Stimulated activated naive CD8-positive, alpha-beta T cell treated with anti-CD3 and anti-CD28 coated beads, Interleukin-15, Interleukin-2, amounts not matched to agents 100 ng/mL and 50 ng/mL, for 24 hours (primary cell): ENCODE results near the gene FHOD3.

Experiments used
- H3K27ac Mint-ChIP-seq: one replicate; pipeline ENCODE4 v1.8.0; 2021; ENCODE audit warnings: mild to moderate bottlenecking, mixed read lengths
- H3K27me3 Mint-ChIP-seq: one replicate; pipeline ENCODE4 v1.8.0; 2021; ENCODE audit warnings: mixed read lengths
- H3K36me3 Mint-ChIP-seq: one replicate; pipeline ENCODE4 v1.8.0; 2021; ENCODE audit warnings: low read depth, mixed read lengths
- H3K4me1 Mint-ChIP-seq: one replicate; pipeline ENCODE4 v1.8.0; 2021; ENCODE audit warnings: low read depth, mixed read lengths
- H3K4me3 Mint-ChIP-seq: one replicate; pipeline ENCODE4 v1.8.0; 2021; ENCODE audit warnings: mild to moderate bottlenecking, mixed read lengths
- H3K9me3 Mint-ChIP-seq: one replicate; pipeline ENCODE4 v1.8.0; 2021; ENCODE audit warnings: mixed read lengths

FHOD3 gene

GRCh38 chr18:36476433-36476832 lies 178.9 kb downstream of the FHOD3 start:
- no peaks in the 10 kb centered on the region for H3K36me3 Mint-ChIP-seq
- no peak overlapping the region for H3K4me3 Mint-ChIP-seq
- no peak overlapping the region for H3K27ac Mint-ChIP-seq
- no peaks in the 10 kb centered on the region for H3K9me3 Mint-ChIP-seq
- peaks cover 9% of the 10 kb centered on the region for H3K27me3 Mint-ChIP-seq
- H3K4me1 Mint-ChIP-seq: no peaks in the 10 kb centered on the region

GRCh38 chr18:36477776-36478175 lies 180.3 kb downstream of the FHOD3 start:
- Mint-ChIP-seq H3K4me1 (no peaks in the 10 kb centered on the region), H3K27ac (no peak overlapping the region), H3K27me3 (peaks cover 9% of the 10 kb centered on the region), H3K9me3 (no peaks in the 10 kb centered on the region), H3K36me3 (no peaks in the 10 kb centered on the region), H3K4me3 (no peak overlapping the region)

DNA sequence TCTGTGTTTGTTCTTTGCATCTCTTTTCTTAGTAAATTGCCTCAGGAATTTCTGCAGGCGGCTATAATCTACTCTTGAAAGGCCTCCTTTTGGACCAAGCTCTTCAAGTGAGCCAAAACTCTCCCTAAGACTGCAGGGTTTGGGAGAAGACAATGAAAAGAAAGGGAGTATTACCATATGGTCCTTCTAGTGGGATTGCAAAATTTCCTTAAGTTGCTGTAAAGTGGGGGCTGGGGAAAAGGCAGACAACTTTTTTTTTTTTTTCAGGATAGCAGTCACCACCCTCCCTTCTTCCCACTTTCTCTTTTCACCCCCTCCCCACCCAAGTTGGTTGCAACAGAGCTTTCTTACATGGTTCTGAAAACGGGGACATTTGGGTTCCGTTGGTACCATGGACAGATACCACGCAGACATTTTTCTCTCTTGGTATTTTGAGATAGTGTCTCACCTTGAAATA lies 183.7 kb downstream of the FHOD3 start:
- H3K27me3 Mint-ChIP-seq: peaks cover 5% of the 10 kb centered on the region
- H3K4me3 Mint-ChIP-seq: no peak overlapping the region
- no peak overlapping the region for H3K27ac Mint-ChIP-seq
- no peaks in the 10 kb centered on the region for H3K4me1 Mint-ChIP-seq
- no peaks in the 10 kb centered on the region for H3K9me3 Mint-ChIP-seq
- H3K36me3 Mint-ChIP-seq: no peaks in the 10 kb centered on the region

DNA sequence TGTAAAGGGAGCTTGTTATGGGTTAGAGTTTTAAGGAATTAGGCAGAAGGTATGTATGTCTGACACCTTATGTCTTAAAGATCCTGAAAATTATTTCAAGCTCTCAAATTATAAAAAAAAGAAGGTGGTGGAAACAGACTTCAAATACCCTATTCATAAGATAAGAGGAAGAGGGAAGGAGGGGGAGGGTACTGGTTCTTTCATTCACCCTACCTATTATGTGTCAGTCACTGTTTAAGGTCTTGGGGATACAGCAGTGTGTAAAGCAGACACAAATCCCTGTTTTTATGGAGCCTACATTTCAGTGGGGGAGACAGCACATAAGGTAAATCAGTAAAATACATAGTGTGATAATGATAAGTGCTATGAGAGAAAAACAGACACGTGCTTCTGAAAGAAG lies 184.4 kb downstream of the FHOD3 start:
- no peaks in the 10 kb centered on the region for H3K4me1 Mint-ChIP-seq
- H3K27ac Mint-ChIP-seq: no peak overlapping the region
- H3K9me3 Mint-ChIP-seq: no peaks in the 10 kb centered on the region
- H3K27me3 Mint-ChIP-seq: peaks cover 5% of the 10 kb centered on the region
- no peaks in the 10 kb centered on the region for H3K36me3 Mint-ChIP-seq
- H3K4me3 Mint-ChIP-seq: no peak overlapping the region

DNA sequence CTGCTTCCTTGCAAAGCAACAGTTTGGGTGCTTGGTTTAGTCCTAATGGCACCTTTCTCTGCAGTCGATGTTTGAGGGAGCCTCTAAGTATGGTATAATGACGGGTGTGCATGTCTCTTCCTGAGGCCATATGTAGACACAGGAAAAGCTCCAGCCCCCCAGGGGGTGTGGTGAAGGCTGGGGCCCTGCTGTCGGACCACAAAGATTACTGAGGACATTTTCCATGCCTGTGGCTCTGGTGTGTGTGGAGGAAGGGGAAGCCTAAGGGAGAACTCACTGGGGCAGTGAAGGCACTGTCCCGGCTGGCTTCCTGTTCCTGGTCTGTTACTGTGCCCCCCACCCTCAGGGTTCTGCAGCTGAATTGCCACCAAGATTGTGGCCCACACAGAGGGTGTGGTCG lies 187.1 kb downstream of the FHOD3 start:
- H3K36me3 Mint-ChIP-seq: no peaks in the 10 kb centered on the region
- H3K27ac Mint-ChIP-seq: no peak overlapping the region
- H3K4me1 Mint-ChIP-seq: no peaks in the 10 kb centered on the region
- no peaks in the 10 kb centered on the region for H3K9me3 Mint-ChIP-seq
- peaks cover 7% of the 10 kb centered on the region for H3K27me3 Mint-ChIP-seq
- H3K4me3 Mint-ChIP-seq: no peak overlapping the region

GRCh38 chr18:36485772-36486171 lies 188.3 kb downstream of the FHOD3 start:
- Mint-ChIP-seq H3K4me1 (no peaks in the 10 kb centered on the region), H3K36me3 (no peaks in the 10 kb centered on the region)

GRCh38 chr18:36488131-36488530 lies 190.6 kb downstream of the FHOD3 start:
- H3K36me3 Mint-ChIP-seq: no peaks in the 10 kb centered on the region
- H3K4me3 Mint-ChIP-seq: no peak overlapping the region
- H3K9me3 Mint-ChIP-seq: no peaks in the 10 kb centered on the region
- H3K27ac Mint-ChIP-seq: no peak overlapping the region
- peaks cover 7% of the 10 kb centered on the region for H3K27me3 Mint-ChIP-seq
- no peaks in the 10 kb centered on the region for H3K4me1 Mint-ChIP-seq

More at GRCh38 chr18:36485772-36486171, 188.3 kb downstream of the FHOD3 start:
- Mint-ChIP-seq H3K4me3 (no peak overlapping the region), H3K27ac (no peak overlapping the region), H3K27me3 (peaks cover 7% of the 10 kb centered on the region), H3K9me3 (no peaks in the 10 kb centered on the region)

- H3K9me3 Mint-ChIP-seq: no peaks in the 10 kb centered on the region
- no peak overlapping the region for H3K27ac Mint-ChIP-seq
- H3K4me3 Mint-ChIP-seq: no peak overlapping the region
- no peaks in the 10 kb centered on the region for H3K4me1 Mint-ChIP-seq
- H3K27me3 Mint-ChIP-seq: peaks cover 7% of the 10 kb centered on the region
- H3K36me3 Mint-ChIP-seq: no peaks in the 10 kb centered on the region
Observed at GRCh38 chr18:36490897-36491296, 193.4 kb downstream of the FHOD3 start.

DNA sequence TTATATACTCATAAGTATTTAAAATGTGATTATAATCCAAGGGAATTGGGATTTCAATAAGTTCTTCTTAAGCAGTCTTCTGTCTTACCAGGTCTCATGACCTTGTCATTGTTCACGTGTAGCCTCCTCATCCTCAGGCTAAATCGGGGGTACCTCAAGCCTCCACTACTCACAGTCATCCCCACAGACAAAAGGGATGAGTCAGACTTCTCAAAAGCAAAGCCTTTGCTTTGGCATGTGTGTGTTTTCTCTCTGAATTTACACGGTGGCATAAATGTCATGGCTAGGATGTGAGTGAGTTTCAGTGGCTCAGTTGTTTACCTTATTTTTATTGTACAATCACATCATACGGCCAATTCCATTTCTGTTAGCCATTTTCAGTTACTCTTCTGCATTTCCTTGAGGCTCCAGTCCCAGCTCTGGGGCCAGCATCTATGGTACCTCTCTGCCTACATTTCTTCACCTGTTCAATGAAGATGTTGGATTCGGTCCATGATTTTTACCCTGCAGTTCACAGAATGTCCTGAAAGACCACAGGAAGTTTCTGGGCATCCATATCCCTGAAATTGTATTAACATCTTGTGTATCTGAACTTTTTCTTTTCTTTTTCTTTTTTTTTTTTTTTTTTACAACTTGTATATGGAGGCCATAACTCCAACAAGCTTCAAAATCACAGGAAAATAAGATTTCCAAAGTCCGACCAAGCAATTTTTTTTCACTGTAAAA lies 195.3 kb downstream of the FHOD3 start:
- Mint-ChIP-seq H3K4me3 (no peak overlapping the region), H3K36me3 (no peaks in the 10 kb centered on the region), H3K27ac (no peak overlapping the region), H3K9me3 (no peaks in the 10 kb centered on the region), H3K4me1 (no peaks in the 10 kb centered on the region), H3K27me3 (peaks cover 3% of the 10 kb centered on the region)

DNA sequence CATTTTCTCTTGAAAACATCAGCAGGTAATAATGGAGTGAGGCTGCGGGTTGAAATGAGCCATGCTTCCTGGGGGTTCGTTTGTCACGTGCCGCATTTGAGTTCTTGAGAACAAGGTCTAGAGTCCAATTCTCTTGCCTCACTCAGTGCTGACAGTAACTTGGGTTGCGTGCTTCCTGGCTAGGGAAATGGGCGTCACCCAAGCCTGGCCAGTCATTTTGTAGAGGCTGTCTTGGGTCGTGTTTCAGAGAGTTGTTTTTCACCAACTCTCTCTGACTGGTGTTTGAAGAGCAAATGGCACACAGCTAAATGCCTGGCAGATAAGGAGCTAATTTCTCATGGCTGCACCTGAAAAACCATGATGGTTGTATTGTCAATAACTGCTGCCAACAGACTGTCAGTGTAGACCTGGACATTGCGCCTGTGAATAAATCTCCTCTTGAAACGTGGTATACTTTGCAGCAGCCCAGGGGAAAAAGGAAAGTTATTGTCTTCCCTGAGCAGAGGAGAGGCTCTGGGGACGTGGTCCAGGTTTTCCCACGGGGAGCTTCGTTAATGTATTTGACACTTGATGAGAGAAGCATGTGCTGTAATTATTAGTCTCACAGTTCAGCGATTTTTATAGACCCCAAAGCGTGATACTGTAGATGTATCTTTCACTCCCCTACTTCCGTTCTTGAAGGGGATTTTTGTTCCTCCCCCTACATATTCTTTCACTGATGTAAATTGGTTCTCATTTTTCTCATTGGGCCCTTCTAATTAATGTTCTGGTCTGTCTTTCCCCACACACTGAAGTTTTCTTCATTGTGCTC lies 196.0 kb downstream of the FHOD3 start:
- Mint-ChIP-seq H3K36me3 (no peaks in the 10 kb centered on the region), H3K4me3 (no peak overlapping the region), H3K27me3 (no peaks in the 10 kb centered on the region), H3K27ac (no peak overlapping the region), H3K9me3 (no peaks in the 10 kb centered on the region), H3K4me1 (no peaks in the 10 kb centered on the region)

GRCh38 chr18:36494160-36494437 lies 196.6 kb downstream of the FHOD3 start:
- Mint-ChIP-seq H3K4me3 (no peak overlapping the region), H3K27ac (no peak overlapping the region), H3K4me1 (no peaks in the 10 kb centered on the region), H3K36me3 (no peaks in the 10 kb centered on the region), H3K27me3 (no peaks in the 10 kb centered on the region), H3K9me3 (no peaks in the 10 kb centered on the region)

DNA sequence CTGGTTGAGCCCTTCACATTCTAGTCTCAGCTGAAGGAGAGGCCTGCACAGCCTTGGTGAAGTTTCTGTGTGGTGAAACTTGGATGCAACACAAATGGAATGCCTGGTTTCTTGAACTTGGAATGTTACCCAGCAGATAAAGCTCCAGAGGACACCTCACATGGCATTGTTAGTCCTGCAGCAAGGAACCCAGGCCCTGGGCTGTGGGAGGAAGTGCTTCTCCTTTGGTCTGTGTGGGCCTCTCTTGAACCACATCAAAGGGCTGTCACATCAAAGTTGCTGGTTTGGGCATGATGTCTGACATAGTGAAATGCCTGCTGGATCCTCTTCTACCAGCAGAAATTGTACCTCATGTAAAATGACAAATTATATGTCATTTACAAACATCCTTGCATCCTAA lies 198.5 kb downstream of the FHOD3 start:
- no peaks in the 10 kb centered on the region for H3K27me3 Mint-ChIP-seq
- H3K9me3 Mint-ChIP-seq: no peaks in the 10 kb centered on the region
- H3K4me3 Mint-ChIP-seq: no peak overlapping the region
- no peak overlapping the region for H3K27ac Mint-ChIP-seq
- no peaks in the 10 kb centered on the region for H3K4me1 Mint-ChIP-seq
- H3K36me3 Mint-ChIP-seq: no peaks in the 10 kb centered on the region

GRCh38 chr18:36499938-36500337 lies 202.4 kb downstream of the FHOD3 start:
- Mint-ChIP-seq H3K4me3 (no peak overlapping the region), H3K27ac (no peak overlapping the region), H3K36me3 (no peaks in the 10 kb centered on the region), H3K27me3 (peaks cover 2% of the 10 kb centered on the region), H3K9me3 (no peaks in the 10 kb centered on the region), H3K4me1 (no peaks in the 10 kb centered on the region)

DNA sequence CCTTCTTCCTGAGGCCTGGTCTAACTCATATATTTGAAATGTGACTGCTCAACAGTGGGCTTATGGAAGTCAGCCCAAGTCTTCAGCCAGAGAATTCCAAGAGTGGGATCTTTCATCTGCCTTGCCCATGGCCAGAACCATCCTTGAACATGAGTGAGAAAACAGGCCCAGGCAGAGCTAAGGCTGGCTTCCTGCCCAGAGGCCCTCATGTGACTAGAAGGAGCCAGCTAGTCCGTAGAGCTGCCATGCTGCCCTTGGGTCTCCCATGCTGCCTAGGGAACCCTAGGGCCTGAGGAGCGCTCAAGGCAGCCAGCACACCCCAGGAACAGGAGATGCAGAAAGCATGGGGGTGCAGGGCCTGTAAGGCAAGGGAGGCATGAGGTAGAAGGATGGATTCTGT lies 203.6 kb downstream of the FHOD3 start:
- no peak overlapping the region for H3K27ac Mint-ChIP-seq
- no peaks in the 10 kb centered on the region for H3K4me1 Mint-ChIP-seq
- H3K4me3 Mint-ChIP-seq: no peak overlapping the region
- no peaks in the 10 kb centered on the region for H3K36me3 Mint-ChIP-seq
- peaks cover 6% of the 10 kb centered on the region for H3K27me3 Mint-ChIP-seq
- H3K9me3 Mint-ChIP-seq: no peaks in the 10 kb centered on the region

DNA sequence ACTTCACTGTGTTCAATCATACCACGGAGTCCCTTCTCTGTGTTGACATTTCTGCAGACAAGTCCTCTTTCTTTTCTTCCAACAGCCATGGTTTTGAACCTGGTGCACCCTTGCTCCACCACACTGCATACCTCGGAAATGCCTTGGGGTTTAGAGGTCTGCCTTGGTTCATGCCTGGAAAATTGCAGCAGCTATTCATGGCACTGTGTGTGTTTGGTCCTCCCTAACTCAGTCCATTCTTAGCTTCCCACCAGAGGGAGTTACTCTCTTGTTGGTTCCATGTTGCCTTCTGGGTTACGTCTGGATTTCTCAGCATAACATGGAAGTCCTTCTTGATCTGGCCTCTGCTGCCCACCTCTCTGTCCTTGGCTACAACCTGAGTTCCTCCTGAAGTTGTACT lies 206.0 kb downstream of the FHOD3 start:
- H3K27ac Mint-ChIP-seq: no peak overlapping the region
- no peaks in the 10 kb centered on the region for H3K4me1 Mint-ChIP-seq
- H3K27me3 Mint-ChIP-seq: peaks cover 13% of the 10 kb centered on the region
- H3K9me3 Mint-ChIP-seq: no peaks in the 10 kb centered on the region
- no peaks in the 10 kb centered on the region for H3K36me3 Mint-ChIP-seq
- no peak overlapping the region for H3K4me3 Mint-ChIP-seq

DNA sequence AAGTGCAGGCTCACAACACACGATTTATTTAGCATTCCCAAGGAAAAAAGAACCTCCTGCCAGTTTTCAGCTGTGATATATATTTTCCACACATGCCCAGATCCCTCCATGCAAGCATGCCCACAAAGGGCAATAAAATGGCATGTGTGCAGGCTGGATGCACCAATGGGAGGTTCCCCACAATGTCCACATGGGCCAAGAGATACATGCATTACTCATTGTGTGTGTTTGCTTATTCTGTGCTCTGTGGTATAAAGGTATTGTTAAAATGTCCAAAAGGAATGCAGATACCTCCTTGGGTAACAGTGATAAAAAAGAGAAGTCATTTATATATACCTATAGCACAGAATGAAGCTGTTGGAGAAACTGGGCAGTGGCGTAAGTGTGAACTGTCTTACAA lies 207.4 kb downstream of the FHOD3 start:
- H3K27ac Mint-ChIP-seq: no peak overlapping the region
- H3K4me3 Mint-ChIP-seq: no peak overlapping the region
- peaks cover 17% of the 10 kb centered on the region for H3K27me3 Mint-ChIP-seq
- H3K36me3 Mint-ChIP-seq: no peaks in the 10 kb centered on the region
- H3K9me3 Mint-ChIP-seq: no peaks in the 10 kb centered on the region
- no peaks in the 10 kb centered on the region for H3K4me1 Mint-ChIP-seq
